K562 (cell line): Measurements from ENCODE around the gene TMEM89. TPM values are rescaled to one million over a fixed set of nuclear protein-coding genes. Genes with fewer than 3 reads are reported as not detected.

Experiments
- ATF7 ChIP-seq: fragments of 450-650 bp; IDR thresholded peaks from 2 replicates; pipeline ENCODE4 v1.7.1; 2014; ENCODE audit warnings: mild to moderate bottlenecking, moderate library complexity
- CBX8 ChIP-seq: fragments of 200-600 bp; sonication (generic); IDR thresholded peaks from 2 replicates; pipeline ENCODE4 v1.6.1; 2012; ENCODE audit warnings: borderline replicate concordance, mixed run types, low read depth, mild to moderate bottlenecking, moderate library complexity, mixed read lengths, low read length, control low read depth, inconsistent platforms; ENCODE audit not compliant: poor library complexity, severe bottlenecking; ENCODE audit errors: extremely low read depth
- CREM ChIP-seq: IDR thresholded peaks from 2 replicates; pipeline ENCODE4 v1.6.1; 2014; ENCODE audit warnings: antibody characterized with exemption, low read depth
- GATAD2A ChIP-seq: fragments of 450-650 bp; IDR thresholded peaks from 2 replicates; pipeline ENCODE4 v1.6.1; 2017
- JUND ChIP-seq, 2 experiments: IDR thresholded peaks; 2 replicates in 1 of 2; 3 replicates in 1 of 2; pipeline ENCODE4 v1.6.1; 2011; ENCODE audit warnings: borderline replicate concordance in 2 of 2, low read depth in 2 of 2, low read length in 2 of 2, improper control_type of control experiment in 1 of 2, missing biosample characterization in 1 of 2, missing genetic modification characterization in 1 of 2, missing genetic modification reagents in 1 of 2
- KHSRP ChIP-seq: fragments of 450-650 bp; IDR thresholded peaks from 2 replicates; pipeline ENCODE4 v1.6.1; 2017
- MAFF ChIP-seq: IDR thresholded peaks from 2 replicates; pipeline ENCODE4 v1.6.1; 2012; ENCODE audit warnings: low read length, improper control_type of control experiment
- MCM3 ChIP-seq: fragments of 450-650 bp; IDR thresholded peaks from 2 replicates; pipeline ENCODE4 v1.6.1; 2016
- MTA1 ChIP-seq: fragments of 450-650 bp; IDR thresholded peaks from 2 replicates; pipeline ENCODE4 v1.6.1; 2017; ENCODE audit warnings: borderline replicate concordance
- MYBL2 ChIP-seq, 2 experiments: fragments of 450-650 bp in 1 of 2; sonication (generic) in 1 of 2; formaldehyde crosslinking in 1 of 2; IDR thresholded peaks; 2 replicates each; pipeline versions ENCODE4 v1.6.1 to v1.8.1; 2017 to 2022; ENCODE audit warnings: borderline replicate concordance in 1 of 2, inconsistent platforms in 1 of 2, low read depth in 1 of 2, mild to moderate bottlenecking in 1 of 2, missing genetic modification reagents in 1 of 2, moderate library complexity in 1 of 2
- PHF20 ChIP-seq: fragments of 450-650 bp; IDR thresholded peaks from 2 replicates; pipeline ENCODE4 v1.6.1; 2018; ENCODE audit not compliant: partially characterized antibody
- POLR2A ChIP-seq: fragments of 450-650 bp; conservative IDR thresholded peaks from 2 replicates; pipeline ENCODE4 v1.6.1; 2016
- SETDB1 ChIP-seq: IDR thresholded peaks from one replicate; pipeline ENCODE4 v1.6.1; 2012; ENCODE audit warnings: low read length, control low read depth, inconsistent platforms
- SMARCE1 ChIP-seq: fragments of 450-650 bp; IDR thresholded peaks from 2 replicates; pipeline ENCODE4 v1.7.1; 2016; ENCODE audit warnings: mild to moderate bottlenecking
- SPI1 ChIP-seq: IDR thresholded peaks from 2 replicates; pipeline ENCODE4 v1.6.1; 2011; ENCODE audit warnings: low read depth, low read length, control low read depth, borderline replicate concordance
- ZFP1 ChIP-seq: fragments of 450-650 bp; formaldehyde crosslinking; IDR thresholded peaks from 2 replicates; pipeline ENCODE4 v1.4.0; 2020; ENCODE audit warnings: mild to moderate bottlenecking, mixed read lengths
- ZNF165 ChIP-seq: fragments of 250-450 bp; sonication (Bioruptor Pico); IDR thresholded peaks from 2 replicates; pipeline ENCODE4 v1.4.0; 2020; ENCODE audit warnings: borderline replicate concordance
- ZNF197 ChIP-seq: fragments of 200-800 bp; sonication (Bioruptor generic); IDR thresholded peaks from 2 replicates; pipeline ENCODE4 v1.6.1; 2016; ENCODE audit warnings: low read depth, missing genetic modification characterization, missing compliant biosample characterization
- ZNF76 ChIP-seq: fragments of 250-450 bp; sonication (Bioruptor Pico); IDR thresholded peaks from 2 replicates; pipeline ENCODE4 v1.4.0; 2020; ENCODE audit warnings: mild to moderate bottlenecking, moderate library complexity, borderline replicate concordance
- ZNF830 ChIP-seq: fragments of 250-450 bp; sonication (Bioruptor Pico); IDR thresholded peaks from 2 replicates; pipeline ENCODE4 v1.5.0; 2021; ENCODE audit warnings: mild to moderate bottlenecking
- polyA plus RNA-seq, 8 experiments: library from polyadenylated mRNA; depleted of rRNA in 4 of 8; stranded (reverse) in 5 of 8; unstranded in 3 of 8; fragments of >200 nt; fragmentation: Nextera tagmentation in 2 of 8; fragmentation: Illumina TruSeq in 1 of 8; extraction: Ambion mirVana in 2 of 8; extraction: Trizol in 1 of 8; gene quantifications; 2 replicates each; pipeline versions ENCODE4 v1.2.1 to v1.2.3, GENCODE V29; 2011 to 2014; ENCODE audit warnings: inconsistent platforms in 1 of 8, missing spikeins in 1 of 8
- total RNA-seq, 7 experiments: library from RNA; depleted of rRNA in 6 of 7; stranded (reverse); fragments of >200 nt in 6 of 7; fragmentation: Illumina TruSeq in 2 of 7; extraction: Trizol in 2 of 7; gene quantifications; 2 replicates each; pipeline versions ENCODE4 v1.2.1 to v1.2.3, GENCODE V29; 2011 to 2021; ENCODE audit warnings: low replicate concordance in 1 of 7
- TF ChIP-seq, protein P1 (sequence below): sonication (generic); formaldehyde crosslinking; IDR thresholded peaks from 2 replicates; pipeline ENCODE4 v1.8.0; 2022; ENCODE audit warnings: mild to moderate bottlenecking, missing genetic modification reagents, borderline replicate concordance
- TF ChIP-seq, protein P2 (sequence below): fragments of 450-650 bp; formaldehyde crosslinking; conservative IDR thresholded peaks from 2 replicates; pipeline ENCODE4 v1.4.0; 2022; ENCODE audit warnings: mild to moderate bottlenecking, missing genetic modification characterization
- TF ChIP-seq, protein P3 (sequence below): fragments of 450-650 bp; IDR thresholded peaks from 2 replicates; pipeline ENCODE4 v1.6.1; 2018; ENCODE audit not compliant: partially characterized antibody

Gene TMEM89
- total and polyA plus RNA-seq, 9 of the 15 experiments (the other 6 are each of a cell fraction or from before 2014, with no cell fraction given) = not detected

DNA sequence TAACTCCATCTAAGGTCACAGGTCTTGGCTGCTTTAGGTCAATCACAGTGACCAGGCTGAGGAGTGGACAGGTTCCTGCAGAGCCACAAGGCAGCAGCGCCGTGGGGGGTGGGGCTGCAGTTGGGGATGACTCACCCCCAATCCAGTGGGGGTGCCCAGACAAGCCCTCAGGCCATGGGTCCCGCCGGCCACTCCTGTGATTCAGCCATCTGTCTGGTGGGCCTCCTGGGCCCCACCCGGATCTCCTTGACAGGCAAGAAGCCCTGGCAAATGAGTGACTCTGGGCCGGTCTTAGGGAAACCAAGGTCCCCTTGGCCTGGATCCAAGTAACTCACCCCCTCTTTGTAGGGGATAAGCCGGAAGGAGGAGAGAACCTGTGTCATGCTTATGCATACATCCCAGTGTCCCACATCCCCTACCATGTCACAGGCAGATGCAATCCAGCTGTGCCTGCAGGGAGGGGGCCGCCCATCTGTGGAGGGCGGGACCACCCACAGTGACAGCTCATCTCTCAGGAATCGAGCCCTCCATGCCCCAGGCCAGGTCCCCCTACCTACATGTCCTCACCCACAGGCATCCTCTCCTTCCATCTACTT is 25.9 kb downstream of the TMEM89 start (continued):
- TF ChIP-seq MYBL2 (IDR thresholded peaks at IDR 0.05; ENCODE audit: low read depth) (no peak), MYBL2 (CRISPR knock-in tag; IDR thresholded peaks at IDR 0.05; ENCODE audit: borderline replicate concordance) (no peak), SMARCE1 (0 out of 2 replicates have a peak, but pooled peaks have one; percentile 16), POLR2A (no peak), PHF20 (no peak), MAFF (no peak), MCM3 (no peak), ZNF830 (CRISPR knock-in tag) (no peak), CBX8 (no peak), ATF7 (0 out of 2 replicates have a peak, but pooled peaks have one; percentile 35), MTA1 (no peak), ZNF76 (no peak), ZFP1 (CRISPR knock-in tag) (no peak), KHSRP (no peak), SPI1 (no peak), ZNF197 (CRISPR knock-in tag) (no peak), SETDB1 (no peak), ZNF165 (CRISPR knock-in tag) (no peak), JUND (IDR thresholded peaks at IDR 0.05; ENCODE audit: borderline replicate concordance, low read depth, low read length) (peak; percentile 93), JUND (tag; IDR thresholded peaks at IDR 0.05; ENCODE audit: borderline replicate concordance, low read depth, low read length) (peak; percentile 82; the same call in 2 of the 3 replicates), GATAD2A (no peak), CREM (no peak)
- TF ChIP-seq, protein P1, sequence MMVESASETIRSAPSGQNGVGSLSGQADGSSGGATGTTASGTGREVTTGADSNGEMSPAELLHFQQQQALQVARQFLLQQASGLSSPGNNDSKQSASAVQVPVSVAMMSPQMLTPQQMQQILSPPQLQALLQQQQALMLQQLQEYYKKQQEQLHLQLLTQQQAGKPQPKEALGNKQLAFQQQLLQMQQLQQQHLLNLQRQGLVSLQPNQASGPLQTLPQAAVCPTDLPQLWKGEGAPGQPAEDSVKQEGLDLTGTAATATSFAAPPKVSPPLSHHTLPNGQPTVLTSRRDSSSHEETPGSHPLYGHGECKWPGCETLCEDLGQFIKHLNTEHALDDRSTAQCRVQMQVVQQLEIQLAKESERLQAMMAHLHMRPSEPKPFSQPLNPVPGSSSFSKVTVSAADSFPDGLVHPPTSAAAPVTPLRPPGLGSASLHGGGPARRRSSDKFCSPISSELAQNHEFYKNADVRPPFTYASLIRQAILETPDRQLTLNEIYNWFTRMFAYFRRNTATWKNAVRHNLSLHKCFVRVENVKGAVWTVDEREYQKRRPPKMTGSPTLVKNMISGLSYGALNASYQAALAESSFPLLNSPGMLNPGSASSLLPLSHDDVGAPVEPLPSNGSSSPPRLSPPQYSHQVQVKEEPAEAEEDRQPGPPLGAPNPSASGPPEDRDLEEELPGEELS (CRISPR knock-in tag) = no peak
- TF ChIP-seq, protein P2, sequence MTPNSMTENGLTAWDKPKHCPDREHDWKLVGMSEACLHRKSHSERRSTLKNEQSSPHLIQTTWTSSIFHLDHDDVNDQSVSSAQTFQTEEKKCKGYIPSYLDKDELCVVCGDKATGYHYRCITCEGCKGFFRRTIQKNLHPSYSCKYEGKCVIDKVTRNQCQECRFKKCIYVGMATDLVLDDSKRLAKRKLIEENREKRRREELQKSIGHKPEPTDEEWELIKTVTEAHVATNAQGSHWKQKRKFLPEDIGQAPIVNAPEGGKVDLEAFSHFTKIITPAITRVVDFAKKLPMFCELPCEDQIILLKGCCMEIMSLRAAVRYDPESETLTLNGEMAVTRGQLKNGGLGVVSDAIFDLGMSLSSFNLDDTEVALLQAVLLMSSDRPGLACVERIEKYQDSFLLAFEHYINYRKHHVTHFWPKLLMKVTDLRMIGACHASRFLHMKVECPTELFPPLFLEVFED (CRISPR knock-in tag) = no peak
- TF ChIP-seq, protein P3, sequence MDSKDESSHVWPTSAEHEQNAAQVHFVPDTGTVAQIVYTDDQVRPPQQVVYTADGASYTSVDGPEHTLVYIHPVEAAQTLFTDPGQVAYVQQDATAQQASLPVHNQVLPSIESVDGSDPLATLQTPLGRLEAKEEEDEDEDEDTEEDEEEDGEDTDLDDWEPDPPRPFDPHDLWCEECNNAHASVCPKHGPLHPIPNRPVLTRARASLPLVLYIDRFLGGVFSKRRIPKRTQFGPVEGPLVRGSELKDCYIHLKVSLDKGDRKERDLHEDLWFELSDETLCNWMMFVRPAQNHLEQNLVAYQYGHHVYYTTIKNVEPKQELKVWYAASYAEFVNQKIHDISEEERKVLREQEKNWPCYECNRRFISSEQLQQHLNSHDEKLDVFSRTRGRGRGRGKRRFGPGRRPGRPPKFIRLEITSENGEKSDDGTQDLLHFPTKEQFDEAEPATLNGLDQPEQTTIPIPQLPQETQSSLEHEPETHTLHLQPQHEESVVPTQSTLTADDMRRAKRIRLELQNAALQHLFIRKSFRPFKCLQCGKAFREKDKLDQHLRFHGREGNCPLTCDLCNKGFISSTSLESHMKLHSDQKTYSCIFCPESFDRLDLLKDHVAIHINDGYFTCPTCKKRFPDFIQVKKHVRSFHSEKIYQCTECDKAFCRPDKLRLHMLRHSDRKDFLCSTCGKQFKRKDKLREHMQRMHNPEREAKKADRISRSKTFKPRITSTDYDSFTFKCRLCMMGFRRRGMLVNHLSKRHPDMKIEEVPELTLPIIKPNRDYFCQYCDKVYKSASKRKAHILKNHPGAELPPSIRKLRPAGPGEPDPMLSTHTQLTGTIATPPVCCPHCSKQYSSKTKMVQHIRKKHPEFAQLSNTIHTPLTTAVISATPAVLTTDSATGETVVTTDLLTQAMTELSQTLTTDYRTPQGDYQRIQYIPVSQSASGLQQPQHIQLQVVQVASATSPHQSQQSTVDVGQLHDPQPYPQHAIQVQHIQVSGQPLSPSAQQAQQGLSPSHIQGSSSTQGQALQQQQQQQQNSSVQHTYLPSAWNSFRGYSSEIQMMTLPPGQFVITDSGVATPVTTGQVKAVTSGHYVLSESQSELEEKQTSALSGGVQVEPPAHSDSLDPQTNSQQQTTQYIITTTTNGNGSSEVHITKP = peak; percentile 33
